ENCODE data around the gene MCAM. TPM values are rescaled to one million over a fixed set of nuclear protein-coding genes. Genes with fewer than 3 reads are reported as not detected.
A peak's percentile ranks its signal among the peaks of the same experiment; 100 is the strongest.

The MCAM gene
- total and polyA plus RNA-seq, 2 of the 8 experiments (the other 6 are each of a cell fraction or from before 2014, with no cell fraction given) = 22.4 to 32.2 TPM

DNA sequence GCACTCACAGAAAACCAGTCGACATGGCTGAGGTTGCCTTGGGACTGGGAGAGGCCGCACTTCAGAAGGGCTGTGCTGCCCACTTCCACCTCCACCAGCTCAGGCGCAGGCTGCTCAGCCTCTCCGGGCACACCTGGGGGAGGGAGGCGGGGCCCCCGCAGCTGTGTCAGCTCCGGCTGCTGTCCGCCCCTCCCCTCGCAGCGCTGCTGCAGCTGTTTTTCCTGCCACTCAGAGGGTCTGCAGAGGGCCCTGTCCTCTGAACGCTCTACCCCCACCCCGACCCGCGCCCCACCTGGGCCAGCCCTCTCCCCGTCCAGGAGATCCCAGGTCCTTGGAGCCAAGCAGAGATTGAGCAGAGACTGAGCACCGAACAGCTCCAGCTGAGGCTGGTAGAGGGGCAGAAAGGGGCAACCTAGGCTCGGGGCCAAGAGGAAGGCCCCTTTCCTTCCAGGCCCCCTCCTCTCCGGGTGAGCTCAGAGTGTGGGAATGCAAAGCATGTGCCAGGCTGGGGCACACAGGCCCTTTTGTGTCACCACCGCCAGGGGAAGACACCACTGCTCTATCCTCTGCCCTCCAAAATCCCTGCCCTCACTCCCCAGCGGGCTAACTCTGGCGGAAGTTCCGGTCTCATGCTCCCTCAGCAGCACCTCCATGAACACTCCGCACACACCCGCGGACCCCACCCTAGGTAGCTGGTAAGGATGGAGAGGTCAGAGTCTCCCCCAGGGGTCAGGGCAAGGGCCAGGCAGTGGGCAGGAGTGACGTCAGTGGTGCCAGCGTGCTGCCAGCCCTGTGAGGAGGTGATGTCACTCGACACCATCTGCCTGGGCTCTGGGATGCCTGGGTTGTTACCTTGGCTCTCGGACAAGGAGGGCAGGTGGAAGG, 1.6 kb downstream of the MCAM start (continued):
- TF ChIP-seq, protein P1, sequence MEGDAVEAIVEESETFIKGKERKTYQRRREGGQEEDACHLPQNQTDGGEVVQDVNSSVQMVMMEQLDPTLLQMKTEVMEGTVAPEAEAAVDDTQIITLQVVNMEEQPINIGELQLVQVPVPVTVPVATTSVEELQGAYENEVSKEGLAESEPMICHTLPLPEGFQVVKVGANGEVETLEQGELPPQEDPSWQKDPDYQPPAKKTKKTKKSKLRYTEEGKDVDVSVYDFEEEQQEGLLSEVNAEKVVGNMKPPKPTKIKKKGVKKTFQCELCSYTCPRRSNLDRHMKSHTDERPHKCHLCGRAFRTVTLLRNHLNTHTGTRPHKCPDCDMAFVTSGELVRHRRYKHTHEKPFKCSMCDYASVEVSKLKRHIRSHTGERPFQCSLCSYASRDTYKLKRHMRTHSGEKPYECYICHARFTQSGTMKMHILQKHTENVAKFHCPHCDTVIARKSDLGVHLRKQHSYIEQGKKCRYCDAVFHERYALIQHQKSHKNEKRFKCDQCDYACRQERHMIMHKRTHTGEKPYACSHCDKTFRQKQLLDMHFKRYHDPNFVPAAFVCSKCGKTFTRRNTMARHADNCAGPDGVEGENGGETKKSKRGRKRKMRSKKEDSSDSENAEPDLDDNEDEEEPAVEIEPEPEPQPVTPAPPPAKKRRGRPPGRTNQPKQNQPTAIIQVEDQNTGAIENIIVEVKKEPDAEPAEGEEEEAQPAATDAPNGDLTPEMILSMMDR (IDR thresholded peaks at IDR 0.05; ENCODE audit: control extremely low read depth in 1 of 3, insufficient read depth in 1 of 3, low read depth in 1 of 3, low read length in 3 of 3) = peak in 1 of 3 experiments; percentile 32; a peak in 1 of 4 replicates
- TF ChIP-seq CHD1 (IDR thresholded peaks at IDR 0.05; ENCODE audit: low read depth, low read length) (no peak), TAF1 (IDR thresholded peaks at IDR 0.05; ENCODE audit: low read depth, low read length) (no peak), KDM4A (IDR thresholded peaks at IDR 0.05; ENCODE audit: low read depth, low read length, severe bottlenecking) (peak; percentile 46), MAFK (IDR thresholded peaks at IDR 0.05; ENCODE audit: low read depth, low read length) (no peak), CREB1 (IDR thresholded peaks at IDR 0.05) (peak; percentile 70; the same call in 1 of the 2 replicates), SIN3A (conservative IDR thresholded peaks at IDR 0.05 in 1 of 2, IDR thresholded peaks at IDR 0.05 in 1 of 2; ENCODE audit: low read depth in 1 of 2, low read length in 2 of 2) (peak in 1 of 2 experiments; percentile 75; a peak in 1 of 4 replicates)
